Measurements from ENCODE around the gene YWHAG. TPM values are rescaled to one million over a fixed set of nuclear protein-coding genes. Genes with fewer than 3 reads are reported as not detected.

YWHAG gene
- total RNA-seq, 1 donor from 2014 or later, result 151 TPM

DNA sequence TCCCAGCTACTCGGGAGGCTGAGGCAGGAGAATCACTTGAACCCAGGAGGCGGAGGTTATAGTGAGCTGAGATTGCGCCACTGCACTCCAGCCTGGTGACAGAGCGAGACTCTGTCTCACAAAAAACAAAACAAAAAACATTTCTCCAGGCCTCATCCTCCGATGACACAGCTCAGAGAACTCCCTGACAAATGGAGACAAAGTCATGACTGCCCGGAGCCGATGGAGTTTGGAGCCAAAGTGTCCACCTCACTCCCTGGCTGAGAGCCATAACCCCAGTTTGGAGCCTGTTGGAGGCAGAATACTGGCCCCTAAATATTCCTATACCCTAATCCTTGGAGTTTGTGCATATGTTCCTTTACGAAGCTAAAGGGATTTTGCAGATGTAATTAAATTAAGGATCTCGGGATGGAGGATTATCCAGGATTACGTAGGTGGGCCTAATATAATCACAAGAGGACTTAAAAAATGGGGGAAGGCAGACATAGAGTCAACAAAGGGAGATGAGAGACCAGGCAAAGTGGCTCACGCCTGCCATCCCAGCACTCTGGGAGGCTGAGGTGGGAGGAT lies 28.0 kb upstream of the YWHAG start:
- Mint-ChIP-seq H3K27ac (ENCODE audit: unreplicated experiment) (no peak overlapping the region), H3K4me3 (ENCODE audit: unreplicated experiment) (no peak overlapping the region), H3K36me3 (ENCODE audit: unreplicated experiment) (no peaks in the 10 kb centered on the region), H3K9me3 (ENCODE audit: unreplicated experiment) (no peaks in the 10 kb centered on the region), H3K4me1 (ENCODE audit: unreplicated experiment) (peaks cover 11% of the 10 kb centered on the region), H3K27me3 (ENCODE audit: unreplicated experiment) (no peaks in the 10 kb centered on the region)
- TF ChIP-seq, protein P1, sequence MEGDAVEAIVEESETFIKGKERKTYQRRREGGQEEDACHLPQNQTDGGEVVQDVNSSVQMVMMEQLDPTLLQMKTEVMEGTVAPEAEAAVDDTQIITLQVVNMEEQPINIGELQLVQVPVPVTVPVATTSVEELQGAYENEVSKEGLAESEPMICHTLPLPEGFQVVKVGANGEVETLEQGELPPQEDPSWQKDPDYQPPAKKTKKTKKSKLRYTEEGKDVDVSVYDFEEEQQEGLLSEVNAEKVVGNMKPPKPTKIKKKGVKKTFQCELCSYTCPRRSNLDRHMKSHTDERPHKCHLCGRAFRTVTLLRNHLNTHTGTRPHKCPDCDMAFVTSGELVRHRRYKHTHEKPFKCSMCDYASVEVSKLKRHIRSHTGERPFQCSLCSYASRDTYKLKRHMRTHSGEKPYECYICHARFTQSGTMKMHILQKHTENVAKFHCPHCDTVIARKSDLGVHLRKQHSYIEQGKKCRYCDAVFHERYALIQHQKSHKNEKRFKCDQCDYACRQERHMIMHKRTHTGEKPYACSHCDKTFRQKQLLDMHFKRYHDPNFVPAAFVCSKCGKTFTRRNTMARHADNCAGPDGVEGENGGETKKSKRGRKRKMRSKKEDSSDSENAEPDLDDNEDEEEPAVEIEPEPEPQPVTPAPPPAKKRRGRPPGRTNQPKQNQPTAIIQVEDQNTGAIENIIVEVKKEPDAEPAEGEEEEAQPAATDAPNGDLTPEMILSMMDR (IDR thresholded peaks at IDR 0.05), result no peak
- no peak for DNase-seq (ENCODE audit: extremely low spot score, unreplicated experiment)

DNA sequence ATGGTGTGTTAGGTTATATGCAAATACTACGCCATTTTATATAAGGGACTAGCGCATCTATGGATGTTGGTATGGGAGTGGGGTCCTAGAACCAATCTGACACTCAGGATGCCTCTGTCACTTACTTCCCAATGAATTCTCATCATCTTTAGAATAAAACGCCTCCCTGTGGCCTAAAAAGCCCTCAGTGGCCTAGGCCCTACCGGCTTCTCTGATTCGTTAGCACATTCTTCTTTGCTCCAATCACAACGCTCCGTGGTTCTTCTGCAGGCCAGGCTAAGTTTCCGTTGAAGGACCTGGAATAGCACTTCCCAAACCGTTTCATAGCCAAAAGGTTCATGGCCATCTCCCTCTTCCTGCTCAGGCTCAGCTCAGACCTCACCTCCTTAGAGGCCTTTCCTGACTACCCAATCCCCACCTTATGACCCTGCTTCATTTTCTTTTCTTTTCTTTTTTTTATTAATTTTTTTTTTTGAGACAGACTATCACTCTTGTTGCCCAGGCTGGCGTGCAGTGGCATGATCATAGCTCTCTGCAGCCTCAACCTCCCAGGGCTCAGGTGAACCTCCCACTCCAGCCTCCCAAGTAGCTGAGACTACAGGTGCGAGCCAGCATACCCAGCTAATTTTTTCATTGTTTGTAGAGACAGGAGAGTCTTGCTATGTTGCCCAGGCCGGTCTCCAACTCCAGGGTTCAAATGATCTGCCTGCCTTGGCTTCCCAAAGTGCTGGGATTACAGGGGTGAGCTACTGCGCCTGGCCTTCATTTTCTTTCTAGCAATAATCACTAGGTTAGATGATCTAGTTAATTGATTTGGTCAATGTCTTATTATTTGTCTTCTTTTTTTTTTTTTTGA lies 24.5 kb upstream of the YWHAG start:
- H3K36me3 Mint-ChIP-seq (ENCODE audit: unreplicated experiment), result no peaks in the 10 kb centered on the region
- no peaks in the 10 kb centered on the region for H3K27me3 Mint-ChIP-seq (ENCODE audit: unreplicated experiment)
- no peaks in the 10 kb centered on the region for H3K9me3 Mint-ChIP-seq (ENCODE audit: unreplicated experiment)
- H3K4me1 Mint-ChIP-seq (ENCODE audit: unreplicated experiment), result peaks cover 18% of the 10 kb centered on the region
- no peak for DNase-seq (ENCODE audit: extremely low spot score, unreplicated experiment)
- TF ChIP-seq, protein P1 (IDR thresholded peaks at IDR 0.05), result no peak
- H3K4me3 Mint-ChIP-seq (ENCODE audit: unreplicated experiment), result no peak overlapping the region
- no peak overlapping the region for H3K27ac Mint-ChIP-seq (ENCODE audit: unreplicated experiment)

DNA sequence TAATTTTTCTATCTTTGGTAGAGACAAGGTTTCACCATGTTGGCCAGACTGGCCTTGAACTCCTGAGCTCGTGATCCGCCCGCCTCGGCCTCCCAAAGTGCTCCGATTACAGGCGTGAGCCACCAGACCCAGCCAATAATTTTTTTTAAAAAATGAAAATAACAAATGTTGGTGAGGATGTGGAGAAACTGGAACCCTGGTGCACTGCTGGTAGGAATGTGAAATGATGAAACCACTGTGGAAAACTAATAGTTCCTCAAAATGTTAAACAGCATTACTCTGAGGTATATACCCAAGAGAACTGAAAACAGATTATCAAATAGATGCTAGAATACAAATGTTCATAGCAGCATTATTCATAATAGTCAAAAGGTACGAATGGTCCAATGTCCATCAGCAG lies 23.0 kb upstream of the YWHAG start:
- no peaks in the 10 kb centered on the region for H3K27me3 Mint-ChIP-seq (ENCODE audit: unreplicated experiment)
- no peak overlapping the region for H3K4me3 Mint-ChIP-seq (ENCODE audit: unreplicated experiment)
- H3K36me3 Mint-ChIP-seq (ENCODE audit: unreplicated experiment), result no peaks in the 10 kb centered on the region
- H3K4me1 Mint-ChIP-seq (ENCODE audit: unreplicated experiment), result peaks cover 20% of the 10 kb centered on the region
- no peak overlapping the region for H3K27ac Mint-ChIP-seq (ENCODE audit: unreplicated experiment)
- H3K9me3 Mint-ChIP-seq (ENCODE audit: unreplicated experiment), result no peaks in the 10 kb centered on the region
- TF ChIP-seq, protein P1 (IDR thresholded peaks at IDR 0.05), result no peak
- no peak for DNase-seq (ENCODE audit: extremely low spot score, unreplicated experiment)

DNA sequence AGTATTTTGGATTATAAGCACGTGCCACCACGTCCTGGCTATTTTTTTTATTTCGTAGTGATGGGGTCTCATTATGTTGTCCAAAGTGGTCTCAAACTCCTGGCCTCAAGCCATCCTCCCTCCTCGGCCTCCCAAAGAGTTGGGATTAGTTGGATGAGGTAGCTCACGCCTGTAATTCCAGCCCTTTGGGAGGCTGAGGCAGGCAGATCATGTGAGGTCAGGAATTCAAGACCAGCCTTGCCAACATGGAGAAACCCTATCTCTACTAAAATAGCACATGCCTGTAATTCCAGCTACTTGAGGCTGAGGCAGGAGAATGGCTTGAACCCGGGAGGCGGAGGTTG lies 21.8 kb upstream of the YWHAG start:
- H3K27me3 Mint-ChIP-seq (ENCODE audit: unreplicated experiment), result no peaks in the 10 kb centered on the region
- no peak for DNase-seq (ENCODE audit: extremely low spot score, unreplicated experiment)
- TF ChIP-seq, protein P1 (IDR thresholded peaks at IDR 0.05), result no peak
- peak overlapping the region; percentile 65 for H3K4me3 Mint-ChIP-seq (ENCODE audit: unreplicated experiment)
- H3K36me3 Mint-ChIP-seq (ENCODE audit: unreplicated experiment), result no peaks in the 10 kb centered on the region
- no peaks in the 10 kb centered on the region for H3K9me3 Mint-ChIP-seq (ENCODE audit: unreplicated experiment)
- H3K27ac Mint-ChIP-seq (ENCODE audit: unreplicated experiment), result peak overlapping the region; percentile 97
- H3K4me1 Mint-ChIP-seq (ENCODE audit: unreplicated experiment), result peaks cover 20% of the 10 kb centered on the region

DNA sequence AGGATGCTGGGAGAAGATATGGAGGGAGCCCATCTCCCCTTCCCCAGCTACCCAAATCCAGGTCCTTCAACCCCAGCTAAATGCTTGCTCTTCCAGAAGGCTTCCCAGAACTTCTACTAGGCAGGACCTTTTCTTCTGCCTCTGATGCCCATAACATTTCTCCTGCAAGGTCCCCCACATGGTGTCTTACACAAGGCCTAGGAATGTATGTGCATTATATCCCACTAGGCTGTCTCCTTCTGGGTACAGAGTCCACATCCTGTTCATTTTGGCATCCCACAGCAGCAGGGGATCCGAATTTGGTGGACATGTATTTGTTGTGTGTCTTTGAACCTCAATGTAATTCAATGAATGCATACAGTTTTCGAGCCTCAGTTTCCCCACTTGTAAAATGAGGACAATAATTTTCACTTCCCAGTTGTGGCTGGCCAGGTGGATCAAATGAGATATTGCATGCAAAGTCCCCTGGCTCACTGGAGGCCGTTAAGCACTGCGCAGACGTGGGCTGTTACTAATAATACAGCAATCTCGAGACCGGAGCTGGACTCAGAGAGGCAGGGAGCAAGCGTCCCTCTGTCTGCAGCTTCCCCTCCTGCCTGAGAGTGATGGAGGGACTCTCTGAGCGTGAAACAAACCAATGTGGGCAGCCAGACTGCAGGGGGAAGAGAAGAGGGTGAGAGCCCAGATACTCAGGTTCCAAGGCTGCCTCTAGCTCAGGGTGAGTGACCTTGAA lies 18.6 kb upstream of the YWHAG start:
- H3K9me3 Mint-ChIP-seq (ENCODE audit: unreplicated experiment), result no peaks in the 10 kb centered on the region
- DNase-seq (ENCODE audit: extremely low spot score, unreplicated experiment), result no peak
- TF ChIP-seq, protein P1 (IDR thresholded peaks at IDR 0.05), result no peak
- no peak overlapping the region for H3K4me3 Mint-ChIP-seq (ENCODE audit: unreplicated experiment)
- no peaks in the 10 kb centered on the region for H3K36me3 Mint-ChIP-seq (ENCODE audit: unreplicated experiment)
- H3K27ac Mint-ChIP-seq (ENCODE audit: unreplicated experiment), result peak overlapping the region; percentile 47
- H3K4me1 Mint-ChIP-seq (ENCODE audit: unreplicated experiment), result peaks cover 29% of the 10 kb centered on the region
- no peaks in the 10 kb centered on the region for H3K27me3 Mint-ChIP-seq (ENCODE audit: unreplicated experiment)

All from osteocyte (in vitro differentiated cells).